HCT116 (cell line): Measurements from ENCODE around the gene EVL. TPM values are rescaled to one million over a fixed set of nuclear protein-coding genes. Genes with fewer than 3 reads are reported as not detected.

ENCODE experiments used
- ATAC-seq: fragments of 200-7000 bp; cut with Tn5 transposase; 2 replicates; pipeline ENCODE4 v1.9.1; 2020; ENCODE audit warnings: mild to moderate bottlenecking, moderate library complexity
- BruUV-seq: library from RNA; stranded (reverse); fragments of 400-500 nt; replicated peaks from 2 replicates; lab custom pipeline; 2021; lab: Mats Ljungman, UMichigan
- CTCF ChIA-PET: fragments of 300-600 bp; sonication (Branson Sonifier 250); formaldehyde crosslinking; loops from one replicate; lab custom pipeline; 2021; ENCODE audit warnings: antibody characterized with exemption; lab: Charles Lee
- POLR2A ChIA-PET: fragments of 300-600, 350-600 bp; sonication (Branson Sonifier 250); formaldehyde crosslinking; loops from one replicate; lab custom pipeline; 2021; ENCODE audit warnings: antibody characterized with exemption; lab: Charles Lee
- RAD21 ChIA-PET, 2 experiments: fragments of 300-600 bp; sonication (Branson Sonifier 250); formaldehyde crosslinking; loops; one replicate each; lab custom pipeline; 2023; ENCODE audit warnings: low total read pairs in 2 of 2; ENCODE audit not compliant: uncharacterized antibody in 2 of 2, unreplicated experiment in 2 of 2, low non-redundant PET in 1 of 2; lab: Charles Lee
- DNase-seq: peaks from one replicate; pipeline ENCODE4 v3.0.0-alpha.2; 2010; ENCODE audit warnings: low read depth, low spot score
- H2AFZ ChIP-seq: fragments of 200-600 bp; shearing (Covaris generic), sonication (generic); 2 replicates; pipeline ENCODE4 v1.6.1; 2017; ENCODE audit warnings: low read depth, mixed run types, mixed read lengths, antibody characterized with exemption, low read length; ENCODE audit not compliant: poor library complexity, severe bottlenecking
- H3K27ac ChIP-seq: 2 replicates; pipeline ENCODE4 v1.5.1; 2012; ENCODE audit warnings: low read depth, low read length
- H3K27me3 ChIP-seq: fragments of 200-600 bp; sonication (generic); 2 replicates; pipeline ENCODE4 v1.6.1; 2016; ENCODE audit warnings: mixed run types, low read length, mixed read lengths; ENCODE audit not compliant: insufficient read depth
- H3K36me3 ChIP-seq, 2 experiments: fragments of 200-500 bp in 1 of 2; fragments of 200-600 bp in 1 of 2; sonication (Bioruptor generic) in 1 of 2; sonication (generic) in 1 of 2; 2 replicates each; pipeline versions ENCODE4 v1.5.1 to v1.6.1; 2014 to 2016; ENCODE audit warnings: low read length in 2 of 2, inconsistent platforms in 1 of 2, mixed read lengths in 1 of 2, mixed run types in 1 of 2; ENCODE audit not compliant: insufficient read depth in 2 of 2, control insufficient read depth in 1 of 2
- H3K4me1 ChIP-seq, 2 experiments: fragments of 200-600 bp in 1 of 2; sonication (generic) in 1 of 2; 2 replicates each; pipeline versions ENCODE4 v1.5.1 to v1.6.1; 2012 to 2017; ENCODE audit warnings: low read length in 2 of 2, inconsistent platforms in 1 of 2, mild to moderate bottlenecking in 1 of 2, mixed read lengths in 1 of 2, mixed run types in 1 of 2, moderate library complexity in 1 of 2; ENCODE audit not compliant: insufficient read depth in 2 of 2, control insufficient read depth in 1 of 2
- H3K4me2 ChIP-seq: fragments of 200-600 bp; sonication (generic); 2 replicates; pipeline ENCODE4 v1.6.1; 2017; ENCODE audit warnings: mixed run types, low read length, mixed read lengths
- H3K4me3 ChIP-seq, 2 experiments: fragments of 200-600 bp in 1 of 2; sonication (generic) in 1 of 2; replicated peaks in 1 of 2; 2 replicates each; pipeline ENCODE4 v1.5.1; 2011 to 2016; ENCODE audit warnings: low read length in 2 of 2, control low read depth in 1 of 2, low read depth in 1 of 2, mild to moderate bottlenecking in 1 of 2, mixed read lengths in 1 of 2, mixed run types in 1 of 2
- H3K79me2 ChIP-seq: fragments of 200-600 bp; sonication (generic); 2 replicates; pipeline ENCODE4 v1.6.1; 2017; ENCODE audit warnings: mild to moderate bottlenecking, mixed run types, low read length, moderate library complexity, mixed read lengths; ENCODE audit not compliant: insufficient read depth
- H3K9ac ChIP-seq: fragments of 200-600 bp; sonication (generic); 2 replicates; pipeline ENCODE4 v1.6.1; 2016; ENCODE audit warnings: low read length, mixed read lengths
- H3K9me2 ChIP-seq: fragments of 200-600 bp; sonication (generic), shearing (Covaris generic); 2 replicates; pipeline ENCODE4 v1.6.1; 2017; ENCODE audit warnings: mixed run types, mild to moderate bottlenecking, moderate library complexity; ENCODE audit not compliant: insufficient read depth
- H3K9me3 ChIP-seq, 2 experiments: fragments of 200-500 bp in 1 of 2; fragments of 200-600 bp in 1 of 2; sonication (Bioruptor generic) in 1 of 2; sonication (generic) in 1 of 2; 2 replicates each; pipeline ENCODE4 v1.6.1; 2014 to 2017; ENCODE audit warnings: low read length in 2 of 2, mixed read lengths in 2 of 2, inconsistent platforms in 1 of 2, low read depth in 1 of 2, mild to moderate bottlenecking in 1 of 2, mixed run types in 1 of 2, moderate library complexity in 1 of 2; ENCODE audit not compliant: control insufficient read depth in 1 of 2, insufficient read depth in 1 of 2
- H4K20me1 ChIP-seq: fragments of 200-600 bp; sonication (generic), shearing (Covaris generic); 2 replicates; pipeline ENCODE4 v1.6.1; 2017; ENCODE audit warnings: mixed run types, mild to moderate bottlenecking, moderate library complexity; ENCODE audit not compliant: insufficient read depth
- CBX3 ChIP-seq: IDR thresholded peaks from 2 replicates; pipeline ENCODE4 v1.6.1; 2012; ENCODE audit warnings: low read depth
- CEBPB ChIP-seq: IDR thresholded peaks from 2 replicates; pipeline ENCODE4 v1.6.1; 2012; ENCODE audit warnings: low read depth
- EGR1 ChIP-seq: IDR thresholded peaks from 2 replicates; pipeline ENCODE4 v1.6.1; 2012; ENCODE audit warnings: low read depth
- ELF1 ChIP-seq: IDR thresholded peaks from 2 replicates; pipeline ENCODE4 v1.6.1; 2012; ENCODE audit warnings: low read depth, borderline replicate concordance
- EZH2 ChIP-seq: fragments of 200-600 bp; sonication (generic); IDR thresholded peaks from 2 replicates; pipeline ENCODE4 v1.6.1; 2017; ENCODE audit warnings: antibody characterized with exemption, mixed run types
- EZH2phosphoT487 ChIP-seq: fragments of 200-600 bp; IDR thresholded peaks from 2 replicates; pipeline ENCODE4 v1.6.1; 2018; ENCODE audit warnings: antibody characterized with exemption, borderline replicate concordance
- POLR2A ChIP-seq: IDR thresholded peaks from 2 replicates; pipeline ENCODE4 v1.7.0; 2011; ENCODE audit warnings: borderline replicate concordance; ENCODE audit not compliant: insufficient read depth, insufficient read length; ENCODE audit errors: extremely low read depth
- RAD21 ChIP-seq: IDR thresholded peaks from 2 replicates; pipeline ENCODE4 v1.6.1; 2012; ENCODE audit warnings: low read depth, mild to moderate bottlenecking
- SIN3A ChIP-seq: IDR thresholded peaks from 2 replicates; pipeline ENCODE4 v1.6.1; 2012; ENCODE audit warnings: low read depth
- SP1 ChIP-seq: IDR thresholded peaks from 2 replicates; pipeline ENCODE4 v1.6.1; 2012; ENCODE audit warnings: low read depth
- SRF ChIP-seq: IDR thresholded peaks from 2 replicates; pipeline ENCODE4 v1.6.1; 2012; ENCODE audit warnings: low read depth
- YY1 ChIP-seq: IDR thresholded peaks from 2 replicates; pipeline ENCODE4 v1.6.1; 2011; ENCODE audit warnings: low read length, low read depth, moderate library complexity, mild to moderate bottlenecking; ENCODE audit not compliant: insufficient replicate concordance; ENCODE audit errors: extremely low read depth
- ZNF274 ChIP-seq: fragments of 200-500 bp; sonication (Bioruptor generic); IDR thresholded peaks from 2 replicates; pipeline ENCODE4 v1.6.1; 2014; ENCODE audit warnings: mild to moderate bottlenecking, low read depth, low read length, inconsistent platforms
- intact Hi-C: fragments of 100-400 bp; cut with micrococcal nuclease; formaldehyde crosslinking; loops from 2 replicates; pipeline ENCODE4 v1.10.0; 2022
- total RNA-seq: library from RNA; stranded (reverse); gene quantifications from one replicate; pipeline ENCODE4 v1.2.1, GENCODE V29; 2021; ENCODE audit not compliant: unreplicated experiment
- TF ChIP-seq, protein P1 (sequence below): IDR thresholded peaks from 2 replicates; pipeline ENCODE4 v1.6.1; 2012
- TF ChIP-seq, protein P2 (sequence below): IDR thresholded peaks from 2 replicates; pipeline ENCODE4 v1.6.1; 2012; ENCODE audit warnings: low read depth
- TF ChIP-seq, protein P3 (sequence below), 3 experiments: fragments of 200-600 bp in 1 of 3; sonication (generic) in 1 of 3; IDR thresholded peaks in 2 of 3; conservative IDR thresholded peaks in 1 of 3; 2 replicates each; pipeline ENCODE4 v1.5.1; 2012 to 2017; ENCODE audit warnings: low read depth in 2 of 3, low read length in 2 of 3, antibody characterized with exemption in 1 of 3, borderline replicate concordance in 1 of 3, control low read depth in 1 of 3, mild to moderate bottlenecking in 1 of 3, mixed read lengths in 1 of 3, mixed run types in 1 of 3, moderate library complexity in 1 of 3; ENCODE audit not compliant: insufficient read depth in 1 of 3
- TF ChIP-seq, protein P4 (sequence below): IDR thresholded peaks from 2 replicates; pipeline ENCODE4 v1.6.1; 2011; ENCODE audit warnings: mild to moderate bottlenecking, low read length, moderate library complexity; ENCODE audit not compliant: insufficient replicate concordance; ENCODE audit errors: extremely low read depth

EVL gene
- total RNA-seq, 1 experiment from 2014 or later = 19.9 TPM

DNA sequence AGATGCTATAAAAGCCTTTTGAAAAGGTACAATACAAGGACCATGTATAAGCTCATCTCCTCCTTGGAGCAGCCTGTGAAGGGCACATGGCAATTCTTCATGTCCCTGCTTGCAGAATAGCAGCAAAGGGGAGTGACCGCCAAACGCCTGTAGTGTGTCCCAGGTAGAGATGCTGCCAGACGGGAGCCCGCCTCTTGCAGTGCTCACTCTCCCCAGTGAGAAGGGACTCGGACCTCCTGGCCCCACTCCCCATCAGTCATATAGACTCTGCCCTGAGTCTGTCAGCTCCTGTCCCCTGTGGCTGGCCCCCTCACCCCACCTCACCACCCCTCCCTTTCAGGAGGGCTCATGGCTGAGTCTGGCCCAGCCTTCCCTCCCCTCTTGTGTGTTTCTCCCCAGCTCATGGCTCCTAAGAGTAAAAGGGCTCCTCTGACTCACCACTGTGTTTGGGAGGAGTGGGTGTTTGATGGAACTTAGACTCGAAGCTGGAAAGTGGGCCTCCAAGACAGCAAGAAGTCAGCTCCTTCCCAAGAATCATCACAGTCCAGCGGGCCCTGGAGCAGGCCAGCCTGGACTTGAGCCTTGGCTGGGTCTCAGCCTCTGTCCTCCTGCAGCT is 53.3 kb downstream of the EVL start:
- CTCF ChIA-PET = no interaction called here

More for the DNA sequence above, 53.3 kb downstream of the EVL start:
- no peaks in the 10 kb centered on the region for H3K27me3 ChIP-seq
- H3K4me2 ChIP-seq = no peak overlapping the region
- no TSS peak for BruUV-seq
- intact Hi-C loops = no loop called here
- H3K9ac ChIP-seq = no peak overlapping the region
- H4K20me1 ChIP-seq = no peaks in the 10 kb centered on the region
- no peak for DNase-seq
- no peak overlapping the region for H3K4me3 ChIP-seq
- H3K9me2 ChIP-seq = no peaks in the 10 kb centered on the region
- ChIA-PET RAD21 (no interaction called here), POLR2A (no interaction called here)
- no peaks in the 10 kb centered on the region for H3K36me3 ChIP-seq
- no peak for TF ChIP-seq EZH2phosphoT487
- TF ChIP-seq RAD21 = no peak
- TF ChIP-seq SIN3A = no peak
- TF ChIP-seq, protein P1, sequence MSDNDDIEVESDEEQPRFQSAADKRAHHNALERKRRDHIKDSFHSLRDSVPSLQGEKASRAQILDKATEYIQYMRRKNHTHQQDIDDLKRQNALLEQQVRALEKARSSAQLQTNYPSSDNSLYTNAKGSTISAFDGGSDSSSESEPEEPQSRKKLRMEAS = no peak
- no peak for TF ChIP-seq SP1
- TF ChIP-seq CBX3 = no peak
- TF ChIP-seq EZH2 = no peak
- no peak for TF ChIP-seq CEBPB
- no peak for TF ChIP-seq POLR2A
- no peak for TF ChIP-seq EGR1
- TF ChIP-seq, protein P2, sequence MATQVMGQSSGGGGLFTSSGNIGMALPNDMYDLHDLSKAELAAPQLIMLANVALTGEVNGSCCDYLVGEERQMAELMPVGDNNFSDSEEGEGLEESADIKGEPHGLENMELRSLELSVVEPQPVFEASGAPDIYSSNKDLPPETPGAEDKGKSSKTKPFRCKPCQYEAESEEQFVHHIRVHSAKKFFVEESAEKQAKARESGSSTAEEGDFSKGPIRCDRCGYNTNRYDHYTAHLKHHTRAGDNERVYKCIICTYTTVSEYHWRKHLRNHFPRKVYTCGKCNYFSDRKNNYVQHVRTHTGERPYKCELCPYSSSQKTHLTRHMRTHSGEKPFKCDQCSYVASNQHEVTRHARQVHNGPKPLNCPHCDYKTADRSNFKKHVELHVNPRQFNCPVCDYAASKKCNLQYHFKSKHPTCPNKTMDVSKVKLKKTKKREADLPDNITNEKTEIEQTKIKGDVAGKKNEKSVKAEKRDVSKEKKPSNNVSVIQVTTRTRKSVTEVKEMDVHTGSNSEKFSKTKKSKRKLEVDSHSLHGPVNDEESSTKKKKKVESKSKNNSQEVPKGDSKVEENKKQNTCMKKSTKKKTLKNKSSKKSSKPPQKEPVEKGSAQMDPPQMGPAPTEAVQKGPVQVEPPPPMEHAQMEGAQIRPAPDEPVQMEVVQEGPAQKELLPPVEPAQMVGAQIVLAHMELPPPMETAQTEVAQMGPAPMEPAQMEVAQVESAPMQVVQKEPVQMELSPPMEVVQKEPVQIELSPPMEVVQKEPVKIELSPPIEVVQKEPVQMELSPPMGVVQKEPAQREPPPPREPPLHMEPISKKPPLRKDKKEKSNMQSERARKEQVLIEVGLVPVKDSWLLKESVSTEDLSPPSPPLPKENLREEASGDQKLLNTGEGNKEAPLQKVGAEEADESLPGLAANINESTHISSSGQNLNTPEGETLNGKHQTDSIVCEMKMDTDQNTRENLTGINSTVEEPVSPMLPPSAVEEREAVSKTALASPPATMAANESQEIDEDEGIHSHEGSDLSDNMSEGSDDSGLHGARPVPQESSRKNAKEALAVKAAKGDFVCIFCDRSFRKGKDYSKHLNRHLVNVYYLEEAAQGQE = no peak
- no peak for TF ChIP-seq ELF1
- TF ChIP-seq SRF = no peak
- TF ChIP-seq, protein P3, sequence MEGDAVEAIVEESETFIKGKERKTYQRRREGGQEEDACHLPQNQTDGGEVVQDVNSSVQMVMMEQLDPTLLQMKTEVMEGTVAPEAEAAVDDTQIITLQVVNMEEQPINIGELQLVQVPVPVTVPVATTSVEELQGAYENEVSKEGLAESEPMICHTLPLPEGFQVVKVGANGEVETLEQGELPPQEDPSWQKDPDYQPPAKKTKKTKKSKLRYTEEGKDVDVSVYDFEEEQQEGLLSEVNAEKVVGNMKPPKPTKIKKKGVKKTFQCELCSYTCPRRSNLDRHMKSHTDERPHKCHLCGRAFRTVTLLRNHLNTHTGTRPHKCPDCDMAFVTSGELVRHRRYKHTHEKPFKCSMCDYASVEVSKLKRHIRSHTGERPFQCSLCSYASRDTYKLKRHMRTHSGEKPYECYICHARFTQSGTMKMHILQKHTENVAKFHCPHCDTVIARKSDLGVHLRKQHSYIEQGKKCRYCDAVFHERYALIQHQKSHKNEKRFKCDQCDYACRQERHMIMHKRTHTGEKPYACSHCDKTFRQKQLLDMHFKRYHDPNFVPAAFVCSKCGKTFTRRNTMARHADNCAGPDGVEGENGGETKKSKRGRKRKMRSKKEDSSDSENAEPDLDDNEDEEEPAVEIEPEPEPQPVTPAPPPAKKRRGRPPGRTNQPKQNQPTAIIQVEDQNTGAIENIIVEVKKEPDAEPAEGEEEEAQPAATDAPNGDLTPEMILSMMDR (IDR thresholded peaks at IDR 0.05 in 2 of 3, conservative IDR thresholded peaks at IDR 0.05 in 1 of 3; ENCODE audit: borderline replicate concordance in 1 of 3, insufficient read depth in 1 of 3, low read depth in 2 of 3, low read length in 2 of 3) = no peak
- no peak for TF ChIP-seq ZNF274
- no peak for TF ChIP-seq YY1
- TF ChIP-seq, protein P4, sequence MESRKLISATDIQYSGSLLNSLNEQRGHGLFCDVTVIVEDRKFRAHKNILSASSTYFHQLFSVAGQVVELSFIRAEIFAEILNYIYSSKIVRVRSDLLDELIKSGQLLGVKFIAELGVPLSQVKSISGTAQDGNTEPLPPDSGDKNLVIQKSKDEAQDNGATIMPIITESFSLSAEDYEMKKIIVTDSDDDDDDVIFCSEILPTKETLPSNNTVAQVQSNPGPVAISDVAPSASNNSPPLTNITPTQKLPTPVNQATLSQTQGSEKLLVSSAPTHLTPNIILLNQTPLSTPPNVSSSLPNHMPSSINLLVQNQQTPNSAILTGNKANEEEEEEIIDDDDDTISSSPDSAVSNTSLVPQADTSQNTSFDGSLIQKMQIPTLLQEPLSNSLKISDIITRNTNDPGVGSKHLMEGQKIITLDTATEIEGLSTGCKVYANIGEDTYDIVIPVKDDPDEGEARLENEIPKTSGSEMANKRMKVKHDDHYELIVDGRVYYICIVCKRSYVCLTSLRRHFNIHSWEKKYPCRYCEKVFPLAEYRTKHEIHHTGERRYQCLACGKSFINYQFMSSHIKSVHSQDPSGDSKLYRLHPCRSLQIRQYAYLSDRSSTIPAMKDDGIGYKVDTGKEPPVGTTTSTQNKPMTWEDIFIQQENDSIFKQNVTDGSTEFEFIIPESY = no peak
- H3K4me1 ChIP-seq = no peaks in the 10 kb centered on the region
- no peaks in the 10 kb centered on the region for H3K9me3 ChIP-seq
- no peak for ATAC-seq
- no peak overlapping the region for H3K27ac ChIP-seq
- no peak overlapping the region for H2AFZ ChIP-seq
- no peaks in the 10 kb centered on the region for H3K79me2 ChIP-seq
